Esophagus muscularis mucosa (tissue), 2 donors: ENCODE measurements around the gene PPIL1.

ENCODE experiments used
- EP300 ChIP-seq: sonication (generic); formaldehyde crosslinking; IDR thresholded peaks from one replicate; pipeline ENCODE4 v1.6.1; 2017; ENCODE audit warnings: antibody characterized with exemption
- POLR2A ChIP-seq: fragments of 450-650 bp; IDR thresholded peaks from one replicate; pipeline ENCODE4 v1.6.1; 2017; ENCODE audit warnings: antibody characterized with exemption, moderate library complexity, mild to moderate bottlenecking, low read depth

GRCh38 chr6:36824253-36824652, 50.4 kb downstream of the PPIL1 start:
- no peak for TF ChIP-seq EP300
- TF ChIP-seq POLR2A = no peak
